Measurements from ENCODE around the gene AP2M1. TPM values are rescaled to one million over a fixed set of nuclear protein-coding genes. Genes with fewer than 3 reads are reported as not detected.
A peak's percentile ranks its signal among the peaks of the same experiment; 100 is the strongest.

Gene AP2M1
- total RNA-seq, 1 experiment from 2014 or later, result 335 TPM

DNA sequence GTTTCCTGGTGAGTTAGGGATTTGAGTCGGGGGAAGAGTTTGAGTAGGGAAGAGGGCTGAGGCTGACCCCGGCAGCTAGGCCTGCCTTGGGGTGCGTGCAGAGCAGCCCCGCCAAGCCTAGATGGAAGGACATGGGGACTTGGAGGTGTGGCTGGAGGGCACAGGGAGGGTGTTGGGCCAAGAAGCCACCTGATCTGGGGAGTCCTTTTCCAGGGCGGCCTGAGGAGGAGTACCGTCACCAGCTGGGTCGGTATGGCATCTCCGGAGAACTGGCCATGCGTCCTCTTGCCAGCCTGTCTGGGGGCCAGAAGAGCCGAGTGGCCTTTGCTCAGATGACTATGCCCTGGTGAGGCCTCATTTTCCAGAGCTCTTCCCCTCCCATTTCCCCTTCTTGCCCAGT is 18.2 kb downstream of the AP2M1 start:
- BruUV-seq (replicated peaks), result no TSS peak
- DNase-seq (ENCODE audit: low read depth, low spot score), result no peak
- Histone ChIP-seq H3K9me3 (ENCODE audit: control insufficient read depth, insufficient read depth, low read depth, low read length) (no peaks in the 10 kb centered on the region), H3K4me3 (ENCODE audit: low read depth in 2 of 2, low read length in 2 of 2) (no peak overlapping the region), H3K36me3 (ENCODE audit: control insufficient read depth, insufficient read depth, low read length) (peaks cover 30% of the 10 kb centered on the region), H3K27ac (ENCODE audit: low read length) (no peak overlapping the region), H3K4me1 (ENCODE audit: control insufficient read depth, insufficient read depth, low read length) (no peaks in the 10 kb centered on the region), H3K27me3 (ENCODE audit: control insufficient read depth, insufficient read depth, low read length) (no peaks in the 10 kb centered on the region)
- no peak for ATAC-seq
- ChIA-PET POLR2A (no interaction called here), CTCF (no interaction called here)
- intact Hi-C loops (cut with micrococcal nuclease; ENCODE audit: unreplicated experiment), result no loop called here
- in situ Hi-C loops (cut with HindIII; ENCODE audit: low pct_unique_long_range_greater_than_20kb, low sequenced_read_pairs), result no loop called here
- TF ChIP-seq, protein P1, sequence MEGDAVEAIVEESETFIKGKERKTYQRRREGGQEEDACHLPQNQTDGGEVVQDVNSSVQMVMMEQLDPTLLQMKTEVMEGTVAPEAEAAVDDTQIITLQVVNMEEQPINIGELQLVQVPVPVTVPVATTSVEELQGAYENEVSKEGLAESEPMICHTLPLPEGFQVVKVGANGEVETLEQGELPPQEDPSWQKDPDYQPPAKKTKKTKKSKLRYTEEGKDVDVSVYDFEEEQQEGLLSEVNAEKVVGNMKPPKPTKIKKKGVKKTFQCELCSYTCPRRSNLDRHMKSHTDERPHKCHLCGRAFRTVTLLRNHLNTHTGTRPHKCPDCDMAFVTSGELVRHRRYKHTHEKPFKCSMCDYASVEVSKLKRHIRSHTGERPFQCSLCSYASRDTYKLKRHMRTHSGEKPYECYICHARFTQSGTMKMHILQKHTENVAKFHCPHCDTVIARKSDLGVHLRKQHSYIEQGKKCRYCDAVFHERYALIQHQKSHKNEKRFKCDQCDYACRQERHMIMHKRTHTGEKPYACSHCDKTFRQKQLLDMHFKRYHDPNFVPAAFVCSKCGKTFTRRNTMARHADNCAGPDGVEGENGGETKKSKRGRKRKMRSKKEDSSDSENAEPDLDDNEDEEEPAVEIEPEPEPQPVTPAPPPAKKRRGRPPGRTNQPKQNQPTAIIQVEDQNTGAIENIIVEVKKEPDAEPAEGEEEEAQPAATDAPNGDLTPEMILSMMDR (IDR thresholded peaks at IDR 0.05), result no peak
- no peak for TF ChIP-seq POLR2AphosphoS5 (IDR thresholded peaks at IDR 0.05; ENCODE audit: low read depth, low read length)

DNA sequence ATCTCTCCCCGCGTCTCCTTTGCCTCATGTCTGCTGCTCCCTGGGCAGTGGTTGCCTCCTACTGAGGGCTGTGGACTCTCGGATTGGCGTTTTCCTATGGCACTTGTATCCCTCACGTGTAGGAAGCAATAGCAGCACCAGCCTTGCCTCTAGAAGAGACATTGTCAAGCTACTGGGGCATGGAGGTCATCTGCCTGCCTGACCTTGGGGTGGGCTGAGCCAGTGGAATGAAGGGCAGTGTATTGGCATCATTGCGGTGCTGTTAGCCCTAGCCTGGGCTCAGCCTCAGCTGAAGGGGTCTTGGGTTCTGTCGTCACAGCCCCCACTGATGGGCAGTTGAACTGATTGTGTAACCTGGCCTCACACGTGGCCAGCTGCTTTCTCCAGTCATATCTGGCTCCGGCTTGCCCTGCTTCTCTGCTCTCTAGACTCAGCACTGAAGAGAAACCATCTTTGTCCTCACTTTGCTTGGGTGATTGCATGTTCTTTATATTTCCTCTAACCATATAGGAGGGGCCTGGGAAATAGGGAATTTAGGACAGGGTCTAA is 19.4 kb downstream of the AP2M1 start:
- intact Hi-C loops (cut with micrococcal nuclease; ENCODE audit: unreplicated experiment) (no loop called here), in situ Hi-C loops (cut with HindIII; ENCODE audit: low pct_unique_long_range_greater_than_20kb, low sequenced_read_pairs) (no loop called here)
- Histone ChIP-seq H3K27me3 (ENCODE audit: control insufficient read depth, insufficient read depth, low read length) (no peaks in the 10 kb centered on the region), H3K4me1 (ENCODE audit: control insufficient read depth, insufficient read depth, low read length) (no peaks in the 10 kb centered on the region), H3K4me3 (ENCODE audit: low read depth in 2 of 2, low read length in 2 of 2) (no peak overlapping the region), H3K27ac (ENCODE audit: low read length) (no peak overlapping the region), H3K9me3 (ENCODE audit: control insufficient read depth, insufficient read depth, low read depth, low read length) (no peaks in the 10 kb centered on the region), H3K36me3 (ENCODE audit: control insufficient read depth, insufficient read depth, low read length) (peaks cover 27% of the 10 kb centered on the region)
- no TSS peak for BruUV-seq (replicated peaks)
- POLR2A ChIA-PET, result no interaction called here
- ATAC-seq (no peak), DNase-seq (ENCODE audit: low read depth, low spot score) (no peak)
- TF ChIP-seq, protein P2, sequence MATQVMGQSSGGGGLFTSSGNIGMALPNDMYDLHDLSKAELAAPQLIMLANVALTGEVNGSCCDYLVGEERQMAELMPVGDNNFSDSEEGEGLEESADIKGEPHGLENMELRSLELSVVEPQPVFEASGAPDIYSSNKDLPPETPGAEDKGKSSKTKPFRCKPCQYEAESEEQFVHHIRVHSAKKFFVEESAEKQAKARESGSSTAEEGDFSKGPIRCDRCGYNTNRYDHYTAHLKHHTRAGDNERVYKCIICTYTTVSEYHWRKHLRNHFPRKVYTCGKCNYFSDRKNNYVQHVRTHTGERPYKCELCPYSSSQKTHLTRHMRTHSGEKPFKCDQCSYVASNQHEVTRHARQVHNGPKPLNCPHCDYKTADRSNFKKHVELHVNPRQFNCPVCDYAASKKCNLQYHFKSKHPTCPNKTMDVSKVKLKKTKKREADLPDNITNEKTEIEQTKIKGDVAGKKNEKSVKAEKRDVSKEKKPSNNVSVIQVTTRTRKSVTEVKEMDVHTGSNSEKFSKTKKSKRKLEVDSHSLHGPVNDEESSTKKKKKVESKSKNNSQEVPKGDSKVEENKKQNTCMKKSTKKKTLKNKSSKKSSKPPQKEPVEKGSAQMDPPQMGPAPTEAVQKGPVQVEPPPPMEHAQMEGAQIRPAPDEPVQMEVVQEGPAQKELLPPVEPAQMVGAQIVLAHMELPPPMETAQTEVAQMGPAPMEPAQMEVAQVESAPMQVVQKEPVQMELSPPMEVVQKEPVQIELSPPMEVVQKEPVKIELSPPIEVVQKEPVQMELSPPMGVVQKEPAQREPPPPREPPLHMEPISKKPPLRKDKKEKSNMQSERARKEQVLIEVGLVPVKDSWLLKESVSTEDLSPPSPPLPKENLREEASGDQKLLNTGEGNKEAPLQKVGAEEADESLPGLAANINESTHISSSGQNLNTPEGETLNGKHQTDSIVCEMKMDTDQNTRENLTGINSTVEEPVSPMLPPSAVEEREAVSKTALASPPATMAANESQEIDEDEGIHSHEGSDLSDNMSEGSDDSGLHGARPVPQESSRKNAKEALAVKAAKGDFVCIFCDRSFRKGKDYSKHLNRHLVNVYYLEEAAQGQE (IDR thresholded peaks at IDR 0.05; ENCODE audit: insufficient read depth in 1 of 2, low read depth in 2 of 2, low read length in 1 of 2), result no peak
- no peak for TF ChIP-seq SIN3A (IDR thresholded peaks at IDR 0.05; ENCODE audit: borderline replicate concordance, insufficient read depth, low read depth, low read length)
- CTCF ChIA-PET, result no interaction called here

DNA sequence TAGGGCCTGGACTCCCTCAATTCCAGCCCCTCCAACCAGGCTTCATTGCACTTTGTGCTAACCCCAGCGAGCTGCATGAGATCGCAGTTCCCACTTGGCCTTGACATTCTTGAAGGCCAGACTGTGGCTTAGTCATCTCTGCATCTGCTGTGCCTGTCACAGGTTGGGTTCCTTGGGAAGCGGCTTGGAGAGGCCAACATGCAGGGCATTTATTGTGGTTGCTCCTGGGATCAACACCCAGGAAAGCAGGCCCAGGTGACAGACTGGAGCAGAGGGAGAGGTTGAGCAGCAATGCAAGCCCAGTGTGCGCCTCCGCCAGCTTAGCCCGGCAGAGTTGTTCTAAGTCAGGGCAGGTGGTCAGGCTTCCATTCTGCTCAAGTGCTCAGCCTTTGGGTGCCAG is 21.9 kb downstream of the AP2M1 start:
- CTCF ChIA-PET, result interaction anchor here (0.5 kb wide), 1 partner anchor 717 kb away, joined by 6 read pairs; no protein-coding TSS in a partner anchor
- DNase-seq (ENCODE audit: low read depth, low spot score) (no peak), ATAC-seq (peak; percentile 15; the same call in 1 of the 2 replicates)
- BruUV-seq (replicated peaks), result no TSS peak
- Histone ChIP-seq H3K27ac (ENCODE audit: low read length) (no peak overlapping the region), H3K27me3 (ENCODE audit: control insufficient read depth, insufficient read depth, low read length) (no peaks in the 10 kb centered on the region), H3K9me3 (ENCODE audit: control insufficient read depth, insufficient read depth, low read depth, low read length) (no peaks in the 10 kb centered on the region), H3K4me3 (ENCODE audit: low read depth in 2 of 2, low read length in 2 of 2) (no peak overlapping the region), H3K4me1 (ENCODE audit: control insufficient read depth, insufficient read depth, low read length) (no peaks in the 10 kb centered on the region), H3K36me3 (ENCODE audit: control insufficient read depth, insufficient read depth, low read length) (peaks cover 14% of the 10 kb centered on the region; the same call in 1 of the 2 replicates)
- POLR2A ChIA-PET, result interaction anchor here (0.6 kb wide), 2 partner anchors 41 to 120 kb away, joined by 3 to 6 read pairs; no protein-coding TSS in a partner anchor
- TF ChIP-seq, protein P1 (IDR thresholded peaks at IDR 0.05), result no peak
- in situ Hi-C loops (cut with HindIII; ENCODE audit: low pct_unique_long_range_greater_than_20kb, low sequenced_read_pairs), result no loop called here
- intact Hi-C loops (cut with micrococcal nuclease; ENCODE audit: unreplicated experiment), result no loop called here
